WTC11 (cell line): ENCODE results near the gene SLC9A3. TPM values are rescaled to one million over a fixed set of nuclear protein-coding genes. Genes with fewer than 3 reads are reported as not detected.

Experiments
- ATAC-seq: fragments of 200-7000 bp; cut with Tn5 transposase; 2 replicates; pipeline ENCODE4 v1.10.0; 2021; ENCODE audit warnings: mild to moderate bottlenecking, moderate library complexity
- Bru-seq: library from RNA; stranded (reverse); fragments of 400-500 nt; gene quantifications from one replicate; lab custom pipeline; 2021; lab: Mats Ljungman, UMichigan
- CTCF ChIA-PET: fragments of 300-600 bp; sonication (Branson Sonifier 250); formaldehyde crosslinking; loops from one replicate; lab custom pipeline; 2021; ENCODE audit warnings: antibody characterized with exemption; lab: Charles Lee
- POLR2A ChIA-PET: fragments of 350-600 bp; sonication (Branson Sonifier 250); formaldehyde crosslinking; loops from one replicate; lab custom pipeline; 2021; ENCODE audit warnings: antibody characterized with exemption; lab: Charles Lee
- DNase-seq: peaks from one replicate; pipeline ENCODE4 v3.0.0; 2021; ENCODE audit warnings: low spot score
- H3K27ac Mint-ChIP-seq: 2 replicates; pipeline ENCODE4 v1.8.0; 2021; ENCODE audit warnings: mixed read lengths
- H3K27me3 Mint-ChIP-seq: 2 replicates; pipeline ENCODE4 v1.8.0; 2021; ENCODE audit warnings: low read depth, mild to moderate bottlenecking, moderate library complexity, mixed read lengths
- H3K36me3 Mint-ChIP-seq: 2 replicates; pipeline ENCODE4 v1.8.0; 2021; ENCODE audit warnings: mixed read lengths
- H3K4me1 Mint-ChIP-seq: 2 replicates; pipeline ENCODE4 v1.8.0; 2022; ENCODE audit warnings: mixed read lengths
- H3K4me3 Mint-ChIP-seq: 2 replicates; pipeline ENCODE4 v1.8.0; 2021; ENCODE audit warnings: mild to moderate bottlenecking, moderate library complexity, mixed read lengths
- H3K9me3 Mint-ChIP-seq: 2 replicates; pipeline ENCODE4 v1.8.0; 2021; ENCODE audit warnings: mixed read lengths
- CREM ChIP-seq: sonication (generic); formaldehyde crosslinking; IDR thresholded peaks from 2 replicates; pipeline ENCODE4 v1.8.1; 2022; ENCODE audit warnings: mild to moderate bottlenecking, missing genetic modification reagents, moderate library complexity
- EMX1 ChIP-seq: fragments of 250-450 bp; sonication (Bioruptor Pico); IDR thresholded peaks from 2 replicates; pipeline ENCODE4 v1.8.0; 2021; ENCODE audit warnings: mild to moderate bottlenecking
- GTF2I ChIP-seq: fragments of 250-450 bp; sonication (Bioruptor Pico); conservative IDR thresholded peaks from 2 replicates; pipeline ENCODE4 v1.4.0; 2021; ENCODE audit warnings: mild to moderate bottlenecking
- NFYB ChIP-seq: sonication (generic); formaldehyde crosslinking; conservative IDR thresholded peaks from 2 replicates; pipeline ENCODE4 v1.8.0; 2022; ENCODE audit warnings: low read depth, missing genetic modification reagents
- OVOL2 ChIP-seq: fragments of 250-450 bp; sonication (Bioruptor Pico); IDR thresholded peaks from 2 replicates; pipeline ENCODE4 v1.9.0; 2021; ENCODE audit warnings: mild to moderate bottlenecking, borderline replicate concordance
- SP1 ChIP-seq: sonication (generic); formaldehyde crosslinking; conservative IDR thresholded peaks from 2 replicates; pipeline ENCODE4 v1.8.1; 2022; ENCODE audit warnings: missing genetic modification reagents
- TEAD4 ChIP-seq: sonication (generic); formaldehyde crosslinking; IDR thresholded peaks from 2 replicates; pipeline ENCODE4 v1.8.0; 2022; ENCODE audit warnings: mild to moderate bottlenecking, missing genetic modification reagents
- TP53 ChIP-seq: sonication (generic); formaldehyde crosslinking; IDR thresholded peaks from 2 replicates; pipeline ENCODE4 v1.8.1; 2023; ENCODE audit warnings: mild to moderate bottlenecking, missing genetic modification reagents
- ZNF138 ChIP-seq: sonication (generic); formaldehyde crosslinking; conservative IDR thresholded peaks from 2 replicates; pipeline ENCODE4 v1.8.1; 2022; ENCODE audit warnings: mild to moderate bottlenecking, moderate library complexity, missing genetic modification reagents
- ZNF219 ChIP-seq: sonication (generic); formaldehyde crosslinking; IDR thresholded peaks from 2 replicates; pipeline ENCODE4 v1.8.0; 2023; ENCODE audit warnings: missing genetic modification reagents, mild to moderate bottlenecking, borderline replicate concordance
- ZNF232 ChIP-seq: sonication (generic); formaldehyde crosslinking; IDR thresholded peaks from 2 replicates; pipeline ENCODE4 v1.8.0; 2022; ENCODE audit warnings: mild to moderate bottlenecking, missing genetic modification reagents
- ZNF396 ChIP-seq: fragments of 250-450 bp; sonication (Bioruptor Pico); IDR thresholded peaks from 2 replicates; pipeline ENCODE4 v1.8.0; 2021; ENCODE audit warnings: mild to moderate bottlenecking, moderate library complexity, borderline replicate concordance
- ZNF671 ChIP-seq: fragments of 250-450 bp; sonication (Bioruptor Pico); IDR thresholded peaks from 2 replicates; pipeline ENCODE4 v1.8.0; 2021; ENCODE audit warnings: mild to moderate bottlenecking
- long read RNA-seq, 3 experiments: library from RNA in 1 of 3; library from capped mRNA in 1 of 3; library from polyadenylated mRNA in 1 of 3; unstranded in 2 of 3; stranded (forward) in 1 of 3; transcript quantifications; one replicate each; pipeline ENCODE4 v2.0.0, GENCODE V29; 2021
- total RNA-seq: library from RNA; stranded (reverse); gene quantifications from 3 replicates; pipeline ENCODE4 v1.2.3, GENCODE V29; 2021
- TF ChIP-seq, protein P1 (sequence below): sonication (generic); formaldehyde crosslinking; IDR thresholded peaks from 2 replicates; pipeline ENCODE4 v1.8.1; 2023; ENCODE audit warnings: mild to moderate bottlenecking, missing genetic modification reagents, moderate library complexity
- TF ChIP-seq, protein P2 (sequence below): sonication (generic); formaldehyde crosslinking; IDR thresholded peaks from 2 replicates; pipeline ENCODE4 v1.8.0; 2022; ENCODE audit warnings: missing genetic modification reagents
- TF ChIP-seq, protein P3 (sequence below): sonication (generic); formaldehyde crosslinking; IDR thresholded peaks from 2 replicates; pipeline ENCODE4 v1.8.0; 2023; ENCODE audit warnings: mild to moderate bottlenecking, missing genetic modification reagents
- TF ChIP-seq, protein P4 (sequence below): sonication (generic); formaldehyde crosslinking; IDR thresholded peaks from 2 replicates; pipeline ENCODE4 v1.8.1; 2022; ENCODE audit warnings: missing genetic modification reagents, borderline replicate concordance
- TF ChIP-seq, protein P5 (sequence below): sonication (generic); formaldehyde crosslinking; IDR thresholded peaks from 2 replicates; pipeline ENCODE4 v1.8.0; 2022; ENCODE audit warnings: mild to moderate bottlenecking, missing genetic modification reagents
- TF ChIP-seq, protein P6 (sequence below): sonication (generic); formaldehyde crosslinking; IDR thresholded peaks from 2 replicates; pipeline ENCODE4 v1.8.0; 2022; ENCODE audit warnings: mild to moderate bottlenecking, missing genetic modification reagents

Gene SLC9A3
- 1.2 to 1.7 TPM (median 1.6 TPM) in 3 replicates for total RNA-seq
- percentile 12 among the genes with signal in this experiment for Bru-seq, nascent RNA
- long read RNA-seq, experiment 1, partial matches to known transcripts: 1 of 2 reads
- long read RNA-seq, experiment 1, other reads (novel, unspliced or antisense): 1 of 2 reads
- long read RNA-seq, experiment 2, partial matches to known transcripts: 0 of 13 reads
- long read RNA-seq, experiment 2, other reads (novel, unspliced or antisense): 13 of 13 reads
- long read RNA-seq, experiment 3, partial matches to known transcripts: 1 of 1 reads
- long read RNA-seq, experiment 3, other reads (novel, unspliced or antisense): 0 of 1 reads

DNA sequence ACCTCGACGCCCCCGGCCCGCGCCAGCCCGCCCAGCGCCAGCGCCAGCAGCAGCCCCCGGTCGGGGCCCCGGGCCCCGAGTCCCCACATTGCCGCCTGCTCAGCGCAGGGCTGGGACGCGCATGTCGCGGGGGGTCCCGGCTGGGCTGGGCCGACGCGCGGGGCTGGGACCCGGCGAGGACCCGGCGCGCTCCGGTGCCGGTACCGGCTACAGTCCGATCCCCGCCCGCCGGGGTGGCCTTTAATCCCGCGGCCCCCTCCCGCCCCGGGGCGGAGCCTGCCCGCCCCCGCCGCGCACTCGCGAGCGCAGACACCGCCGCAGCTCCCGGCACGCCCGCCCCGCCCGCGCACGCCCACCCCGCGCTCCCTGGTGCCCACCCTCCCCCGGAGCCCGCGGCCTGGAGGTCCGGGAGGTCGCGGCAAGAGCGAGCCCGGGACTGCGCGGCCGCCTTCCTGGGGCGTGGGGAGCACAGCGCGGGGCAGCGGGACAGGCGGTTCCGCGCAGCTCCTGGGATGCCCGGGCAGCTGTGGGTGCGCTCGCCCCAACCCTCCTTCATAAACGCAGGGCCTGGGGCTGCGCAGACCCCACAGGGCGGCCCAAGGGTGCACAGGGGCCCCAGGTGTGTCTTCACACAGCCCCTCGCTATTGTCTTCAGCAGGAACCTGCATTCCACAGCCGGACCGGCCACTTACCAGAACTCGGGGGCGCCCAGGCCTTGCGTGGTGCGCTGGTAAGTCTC is at the start of gene SLC9A3:
Gene SLC9A3 (minus strand): TSS at position 216 of the 739 bp plus-strand sequence.
- DNase-seq: no peak
- peaks cover 75% of the 10 kb centered on the region for H3K27me3 Mint-ChIP-seq

More for the DNA sequence above, at the start of gene SLC9A3:
- H3K9me3 Mint-ChIP-seq: no peaks in the 10 kb centered on the region
- peaks cover 15% of the 10 kb centered on the region for H3K4me1 Mint-ChIP-seq
- H3K27ac Mint-ChIP-seq: no peak within 1 kb of the TSS
- peak within 1 kb of the TSS; percentile 63 for H3K4me3 Mint-ChIP-seq
- TF ChIP-seq ZNF671 (CRISPR knock-in tag) (no peak), TEAD4 (no peak), GTF2I (CRISPR knock-in tag) (no peak), ZNF232 (CRISPR knock-in tag) (no peak), SP1 (no peak), NFYB (CRISPR knock-in tag) (no peak), CREM (CRISPR knock-in tag) (no peak), ZNF396 (CRISPR knock-in tag) (no peak), TP53 (CRISPR knock-in tag) (no peak), EMX1 (CRISPR knock-in tag) (no peak), ZNF219 (CRISPR knock-in tag) (no peak), ZNF138 (CRISPR knock-in tag) (no peak), OVOL2 (CRISPR knock-in tag) (no peak)
- TF ChIP-seq, protein P1, sequence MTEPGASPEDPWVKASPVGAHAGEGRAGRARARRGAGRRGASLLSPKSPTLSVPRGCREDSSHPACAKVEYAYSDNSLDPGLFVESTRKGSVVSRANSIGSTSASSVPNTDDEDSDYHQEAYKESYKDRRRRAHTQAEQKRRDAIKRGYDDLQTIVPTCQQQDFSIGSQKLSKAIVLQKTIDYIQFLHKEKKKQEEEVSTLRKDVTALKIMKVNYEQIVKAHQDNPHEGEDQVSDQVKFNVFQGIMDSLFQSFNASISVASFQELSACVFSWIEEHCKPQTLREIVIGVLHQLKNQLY (CRISPR knock-in tag): no peak
- TF ChIP-seq, protein P2, sequence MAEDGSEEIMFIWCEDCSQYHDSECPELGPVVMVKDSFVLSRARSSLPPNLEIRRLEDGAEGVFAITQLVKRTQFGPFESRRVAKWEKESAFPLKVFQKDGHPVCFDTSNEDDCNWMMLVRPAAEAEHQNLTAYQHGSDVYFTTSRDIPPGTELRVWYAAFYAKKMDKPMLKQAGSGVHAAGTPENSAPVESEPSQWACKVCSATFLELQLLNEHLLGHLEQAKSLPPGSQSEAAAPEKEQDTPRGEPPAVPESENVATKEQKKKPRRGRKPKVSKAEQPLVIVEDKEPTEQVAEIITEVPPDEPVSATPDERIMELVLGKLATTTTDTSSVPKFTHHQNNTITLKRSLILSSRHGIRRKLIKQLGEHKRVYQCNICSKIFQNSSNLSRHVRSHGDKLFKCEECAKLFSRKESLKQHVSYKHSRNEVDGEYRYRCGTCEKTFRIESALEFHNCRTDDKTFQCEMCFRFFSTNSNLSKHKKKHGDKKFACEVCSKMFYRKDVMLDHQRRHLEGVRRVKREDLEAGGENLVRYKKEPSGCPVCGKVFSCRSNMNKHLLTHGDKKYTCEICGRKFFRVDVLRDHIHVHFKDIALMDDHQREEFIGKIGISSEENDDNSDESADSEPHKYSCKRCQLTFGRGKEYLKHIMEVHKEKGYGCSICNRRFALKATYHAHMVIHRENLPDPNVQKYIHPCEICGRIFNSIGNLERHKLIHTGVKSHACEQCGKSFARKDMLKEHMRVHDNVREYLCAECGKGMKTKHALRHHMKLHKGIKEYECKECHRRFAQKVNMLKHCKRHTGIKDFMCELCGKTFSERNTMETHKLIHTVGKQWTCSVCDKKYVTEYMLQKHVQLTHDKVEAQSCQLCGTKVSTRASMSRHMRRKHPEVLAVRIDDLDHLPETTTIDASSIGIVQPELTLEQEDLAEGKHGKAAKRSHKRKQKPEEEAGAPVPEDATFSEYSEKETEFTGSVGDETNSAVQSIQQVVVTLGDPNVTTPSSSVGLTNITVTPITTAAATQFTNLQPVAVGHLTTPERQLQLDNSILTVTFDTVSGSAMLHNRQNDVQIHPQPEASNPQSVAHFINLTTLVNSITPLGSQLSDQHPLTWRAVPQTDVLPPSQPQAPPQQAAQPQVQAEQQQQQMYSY (CRISPR knock-in tag): no peak
- TF ChIP-seq, protein P3, sequence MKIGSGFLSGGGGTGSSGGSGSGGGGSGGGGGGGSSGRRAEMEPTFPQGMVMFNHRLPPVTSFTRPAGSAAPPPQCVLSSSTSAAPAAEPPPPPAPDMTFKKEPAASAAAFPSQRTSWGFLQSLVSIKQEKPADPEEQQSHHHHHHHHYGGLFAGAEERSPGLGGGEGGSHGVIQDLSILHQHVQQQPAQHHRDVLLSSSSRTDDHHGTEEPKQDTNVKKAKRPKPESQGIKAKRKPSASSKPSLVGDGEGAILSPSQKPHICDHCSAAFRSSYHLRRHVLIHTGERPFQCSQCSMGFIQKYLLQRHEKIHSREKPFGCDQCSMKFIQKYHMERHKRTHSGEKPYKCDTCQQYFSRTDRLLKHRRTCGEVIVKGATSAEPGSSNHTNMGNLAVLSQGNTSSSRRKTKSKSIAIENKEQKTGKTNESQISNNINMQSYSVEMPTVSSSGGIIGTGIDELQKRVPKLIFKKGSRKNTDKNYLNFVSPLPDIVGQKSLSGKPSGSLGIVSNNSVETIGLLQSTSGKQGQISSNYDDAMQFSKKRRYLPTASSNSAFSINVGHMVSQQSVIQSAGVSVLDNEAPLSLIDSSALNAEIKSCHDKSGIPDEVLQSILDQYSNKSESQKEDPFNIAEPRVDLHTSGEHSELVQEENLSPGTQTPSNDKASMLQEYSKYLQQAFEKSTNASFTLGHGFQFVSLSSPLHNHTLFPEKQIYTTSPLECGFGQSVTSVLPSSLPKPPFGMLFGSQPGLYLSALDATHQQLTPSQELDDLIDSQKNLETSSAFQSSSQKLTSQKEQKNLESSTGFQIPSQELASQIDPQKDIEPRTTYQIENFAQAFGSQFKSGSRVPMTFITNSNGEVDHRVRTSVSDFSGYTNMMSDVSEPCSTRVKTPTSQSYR (CRISPR knock-in tag): no peak
- TF ChIP-seq, protein P4, sequence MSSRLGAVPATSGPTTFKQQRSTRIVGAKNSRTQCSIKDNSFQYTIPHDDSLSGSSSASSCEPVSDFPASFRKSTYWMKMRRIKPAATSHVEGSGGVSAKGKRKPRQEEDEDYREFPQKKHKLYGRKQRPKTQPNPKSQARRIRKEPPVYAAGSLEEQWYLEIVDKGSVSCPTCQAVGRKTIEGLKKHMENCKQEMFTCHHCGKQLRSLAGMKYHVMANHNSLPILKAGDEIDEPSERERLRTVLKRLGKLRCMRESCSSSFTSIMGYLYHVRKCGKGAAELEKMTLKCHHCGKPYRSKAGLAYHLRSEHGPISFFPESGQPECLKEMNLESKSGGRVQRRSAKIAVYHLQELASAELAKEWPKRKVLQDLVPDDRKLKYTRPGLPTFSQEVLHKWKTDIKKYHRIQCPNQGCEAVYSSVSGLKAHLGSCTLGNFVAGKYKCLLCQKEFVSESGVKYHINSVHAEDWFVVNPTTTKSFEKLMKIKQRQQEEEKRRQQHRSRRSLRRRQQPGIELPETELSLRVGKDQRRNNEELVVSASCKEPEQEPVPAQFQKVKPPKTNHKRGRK (CRISPR knock-in tag): no peak
- TF ChIP-seq, protein P5, sequence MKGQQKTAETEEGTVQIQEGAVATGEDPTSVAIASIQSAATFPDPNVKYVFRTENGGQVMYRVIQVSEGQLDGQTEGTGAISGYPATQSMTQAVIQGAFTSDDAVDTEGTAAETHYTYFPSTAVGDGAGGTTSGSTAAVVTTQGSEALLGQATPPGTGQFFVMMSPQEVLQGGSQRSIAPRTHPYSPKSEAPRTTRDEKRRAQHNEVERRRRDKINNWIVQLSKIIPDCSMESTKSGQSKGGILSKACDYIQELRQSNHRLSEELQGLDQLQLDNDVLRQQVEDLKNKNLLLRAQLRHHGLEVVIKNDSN: no peak
- TF ChIP-seq, protein P6, sequence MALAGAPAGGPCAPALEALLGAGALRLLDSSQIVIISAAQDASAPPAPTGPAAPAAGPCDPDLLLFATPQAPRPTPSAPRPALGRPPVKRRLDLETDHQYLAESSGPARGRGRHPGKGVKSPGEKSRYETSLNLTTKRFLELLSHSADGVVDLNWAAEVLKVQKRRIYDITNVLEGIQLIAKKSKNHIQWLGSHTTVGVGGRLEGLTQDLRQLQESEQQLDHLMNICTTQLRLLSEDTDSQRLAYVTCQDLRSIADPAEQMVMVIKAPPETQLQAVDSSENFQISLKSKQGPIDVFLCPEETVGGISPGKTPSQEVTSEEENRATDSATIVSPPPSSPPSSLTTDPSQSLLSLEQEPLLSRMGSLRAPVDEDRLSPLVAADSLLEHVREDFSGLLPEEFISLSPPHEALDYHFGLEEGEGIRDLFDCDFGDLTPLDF (CRISPR knock-in tag): no peak
- ATAC-seq: peak; percentile 9
- CTCF ChIA-PET: interaction anchor here (0.6 to 2.3 kb wide), 3 partner anchors 22 to 78 kb away, joined by 3 to 7 read pairs (median 4); no protein-coding TSS in a partner anchor
- POLR2A ChIA-PET: no interaction called here
- H3K36me3 Mint-ChIP-seq: no peaks in the 10 kb centered on the region
